ACC112 (cell line): ENCODE data around the gene LPCAT3.

ENCODE experiments used
- H2AFZ ChIP-seq: fragments of 200-600 bp; sonication (generic); one replicate; pipeline ENCODE4 v1.6.0; 2017; ENCODE audit warnings: antibody characterized with exemption, low read length; ENCODE audit not compliant: unreplicated experiment
- H3K27ac ChIP-seq: fragments of 200-600 bp; sonication (generic); 2 replicates; pipeline ENCODE4 v1.5.1; 2014; ENCODE audit warnings: low read depth, mild to moderate bottlenecking, antibody characterized with exemption, low read length, moderate library complexity
- H3K27me3 ChIP-seq: fragments of 200-600 bp; sonication (generic); 2 replicates; pipeline ENCODE4 v1.6.1; 2014; ENCODE audit warnings: mild to moderate bottlenecking, antibody characterized with exemption, low read length, moderate library complexity, mixed read lengths; ENCODE audit not compliant: insufficient read depth
- H3K36me3 ChIP-seq: fragments of 200-600 bp; sonication (generic); 2 replicates; pipeline ENCODE4 v1.6.1; 2016; ENCODE audit warnings: mild to moderate bottlenecking, antibody characterized with exemption, low read length, moderate library complexity, mixed read lengths; ENCODE audit not compliant: insufficient read depth
- H3K4me1 ChIP-seq: fragments of 200-600 bp; sonication (generic); one replicate; pipeline ENCODE4 v1.6.1; 2016; ENCODE audit warnings: low read length, mixed read lengths; ENCODE audit not compliant: insufficient read depth, unreplicated experiment, control insufficient read depth
- H3K4me3 ChIP-seq: fragments of 200-600 bp; sonication (generic); 2 replicates; pipeline ENCODE4 v1.5.1; 2014; ENCODE audit warnings: mild to moderate bottlenecking, low read depth, low read length
- H3K79me2 ChIP-seq: fragments of 200-600 bp; sonication (generic); one replicate; pipeline ENCODE4 v1.6.0; 2016; ENCODE audit warnings: low read length; ENCODE audit not compliant: control insufficient read depth, unreplicated experiment, insufficient read depth

The LPCAT3 gene

DNA sequence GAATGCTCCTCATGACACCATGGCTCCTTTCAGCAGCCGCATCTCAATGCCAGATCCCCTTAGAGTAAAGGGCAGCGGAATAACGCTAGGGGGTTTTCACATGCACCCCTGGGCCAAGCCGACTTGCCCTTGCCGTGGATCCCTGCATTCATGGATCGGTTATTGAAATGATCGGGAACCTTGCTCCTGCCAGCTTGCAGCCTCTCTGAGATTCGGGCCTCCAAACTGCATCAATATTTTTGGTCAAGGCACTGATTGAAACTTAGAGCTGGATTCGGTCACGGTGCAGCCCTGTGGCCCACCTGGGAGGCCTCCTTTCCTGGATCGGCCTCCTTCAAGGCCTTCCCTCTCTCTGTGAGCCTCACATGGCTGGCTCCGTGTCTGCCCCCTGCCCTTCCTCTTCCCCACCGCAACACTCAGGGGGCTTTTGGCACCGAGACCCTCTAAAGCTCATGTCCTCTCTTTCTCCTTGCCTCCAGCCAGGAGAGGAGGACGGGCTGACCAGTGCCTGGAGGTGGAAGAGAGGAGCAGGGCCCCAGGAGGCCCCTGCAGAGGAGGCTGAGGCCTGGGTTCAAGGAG lies 65.3 kb downstream of the LPCAT3 start:
- Histone ChIP-seq H3K4me3 (no peak overlapping the region), H3K4me1 (no peaks in the 10 kb centered on the region)

DNA sequence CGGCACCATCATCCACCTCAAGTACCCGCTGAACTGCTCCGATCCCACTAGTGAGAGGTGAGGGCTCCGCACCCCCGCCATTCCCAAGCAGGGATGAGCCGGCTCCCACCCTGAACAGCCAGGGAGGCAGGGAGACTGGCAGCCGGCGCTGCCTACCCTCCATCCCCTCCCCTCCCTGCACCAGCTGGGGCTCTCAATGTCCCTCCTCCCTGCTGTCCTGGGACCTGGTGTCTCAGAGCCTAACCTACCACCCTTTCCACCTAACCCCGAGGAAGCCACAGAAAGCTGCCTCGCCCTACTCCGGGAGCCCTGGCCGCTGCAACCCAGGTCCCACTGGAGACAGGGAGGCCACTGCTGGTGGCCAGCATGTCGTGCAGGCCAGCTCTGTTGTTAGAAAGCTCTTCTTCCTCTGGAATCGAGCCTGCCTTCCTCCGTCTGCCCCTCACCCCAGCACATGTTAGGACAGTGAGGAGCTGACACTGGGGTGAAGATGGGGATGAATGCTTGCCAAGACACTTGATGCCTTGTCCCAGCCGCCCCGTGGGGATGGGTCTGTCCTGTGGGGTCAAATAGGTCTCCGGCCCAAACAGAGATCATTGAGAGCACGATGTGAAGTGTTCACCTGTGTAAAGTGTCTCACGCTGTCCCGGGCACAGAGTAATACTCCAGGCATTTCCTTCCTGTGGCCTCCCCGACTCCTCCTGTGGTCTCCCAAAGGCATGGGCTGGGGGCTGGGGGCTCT lies 66.0 kb downstream of the LPCAT3 start:
- Histone ChIP-seq H3K79me2 (no peaks in the 10 kb centered on the region), H3K36me3 (no peaks in the 10 kb centered on the region), H3K4me1 (no peaks in the 10 kb centered on the region), H3K27ac (no peak overlapping the region), H2AFZ (no peak overlapping the region), H3K4me3 (no peak overlapping the region), H3K27me3 (no peaks in the 10 kb centered on the region)

More for the DNA sequence above, 65.3 kb downstream of the LPCAT3 start:
- Histone ChIP-seq H3K27me3 (no peaks in the 10 kb centered on the region), H2AFZ (no peak overlapping the region), H3K79me2 (no peaks in the 10 kb centered on the region), H3K36me3 (no peaks in the 10 kb centered on the region), H3K27ac (no peak overlapping the region)

DNA sequence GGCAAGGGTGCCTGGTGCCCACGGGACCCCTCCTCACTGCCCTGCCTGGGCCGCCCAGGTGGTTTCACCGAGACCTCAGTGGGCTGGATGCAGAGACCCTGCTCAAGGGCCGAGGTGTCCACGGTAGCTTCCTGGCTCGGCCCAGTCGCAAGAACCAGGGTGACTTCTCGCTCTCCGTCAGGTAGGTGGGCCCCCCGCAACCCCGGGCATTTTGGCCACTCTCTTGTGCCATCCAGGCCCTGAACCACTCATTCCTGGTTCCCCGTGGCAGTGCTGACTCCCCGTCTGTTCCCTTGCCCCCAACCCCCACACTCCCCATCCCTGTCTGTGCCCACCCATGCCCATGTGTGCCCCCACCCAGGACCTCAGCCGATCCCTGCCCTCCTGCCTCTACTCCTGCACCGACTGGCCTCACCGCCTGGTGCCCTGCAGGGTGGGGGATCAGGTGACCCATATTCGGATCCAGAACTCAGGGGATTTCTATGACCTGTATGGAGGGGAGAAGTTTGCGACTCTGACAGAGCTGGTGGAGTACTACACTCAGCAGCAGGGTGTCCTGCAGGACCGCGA lies 66.6 kb downstream of the LPCAT3 start:
- Histone ChIP-seq H3K4me3 (no peak overlapping the region), H2AFZ (no peak overlapping the region), H3K4me1 (no peaks in the 10 kb centered on the region), H3K79me2 (no peaks in the 10 kb centered on the region), H3K27me3 (no peaks in the 10 kb centered on the region), H3K36me3 (no peaks in the 10 kb centered on the region), H3K27ac (no peak overlapping the region)

DNA sequence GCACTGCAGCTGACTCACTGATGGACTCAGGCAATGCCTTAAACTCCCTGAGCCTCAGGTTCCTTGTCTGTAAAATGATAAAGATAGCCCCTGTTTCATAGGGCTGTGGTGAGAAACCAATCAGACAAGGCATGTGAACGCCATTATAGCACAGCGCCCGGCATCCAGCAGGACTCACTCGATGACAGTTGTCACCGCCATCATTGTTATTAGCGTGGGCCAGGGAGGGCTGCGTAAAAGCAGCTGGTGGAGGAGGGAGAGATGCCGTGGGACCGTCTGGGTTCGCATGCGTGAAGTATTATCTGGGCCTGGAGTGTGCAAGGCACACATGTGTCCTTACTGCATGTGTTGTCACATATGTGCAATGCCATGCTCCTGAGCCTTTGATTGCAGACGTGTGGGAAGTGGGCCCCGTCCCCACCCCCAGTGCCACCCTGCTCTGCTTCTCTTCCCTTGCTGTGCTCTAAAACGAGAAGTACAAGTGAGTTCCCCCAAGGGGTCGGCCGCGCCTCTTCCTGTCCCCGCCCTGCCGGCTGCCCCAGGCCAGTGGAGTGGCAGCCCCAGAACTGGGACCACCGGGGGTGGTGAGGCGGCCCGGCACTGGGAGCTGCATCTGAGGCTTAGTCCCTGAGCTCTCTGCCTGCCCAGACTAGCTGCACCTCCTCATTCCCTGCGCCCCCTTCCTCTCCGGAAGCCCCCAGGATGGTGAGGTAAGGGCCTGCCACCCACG lies 67.3 kb downstream of the LPCAT3 start, which contains the start of gene PTPN6:
TSS of gene PTPN6 (plus strand) at position 546 of the 730 bp plus-strand sequence. CDS start at position 703, 157 bp downstream.
- H2AFZ ChIP-seq: no peak within 1 kb of the TSS
- no peak within 1 kb of the TSS for H3K27ac ChIP-seq
- no peak within 1 kb of the TSS for H3K4me3 ChIP-seq
- peaks cover under 1% of the 10 kb centered on the region for H3K4me1 ChIP-seq
- no peaks in the 10 kb centered on the region for H3K27me3 ChIP-seq
- peaks cover under 1% of the 10 kb centered on the region for H3K79me2 ChIP-seq
- H3K36me3 ChIP-seq: no peaks in the 10 kb centered on the region

DNA sequence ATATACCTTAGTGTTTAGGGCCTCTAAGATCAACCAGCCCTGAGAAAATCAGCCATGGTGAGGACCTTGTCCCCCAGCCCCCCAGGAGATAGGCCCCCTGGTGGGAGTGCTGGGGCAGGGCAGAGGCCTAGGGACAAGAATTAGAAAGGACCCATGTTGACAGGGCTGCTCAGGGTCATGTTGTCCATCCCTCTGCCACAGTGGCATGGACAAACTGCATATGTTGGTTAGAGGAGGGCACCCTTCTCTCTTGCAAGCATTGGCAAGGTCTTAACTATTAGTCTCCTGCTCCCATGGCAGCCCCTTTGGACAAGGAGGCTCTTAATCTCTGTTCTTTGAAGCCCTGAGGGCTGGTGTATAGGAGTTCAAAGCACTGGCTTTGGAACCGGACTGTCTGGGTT lies 67.9 kb downstream of the LPCAT3 start:
- H3K27ac ChIP-seq: no peak overlapping the region
- H3K36me3 ChIP-seq: no peaks in the 10 kb centered on the region
- no peak overlapping the region for H2AFZ ChIP-seq
- peaks cover 5% of the 10 kb centered on the region for H3K4me1 ChIP-seq
- H3K27me3 ChIP-seq: no peaks in the 10 kb centered on the region
- no peak overlapping the region for H3K4me3 ChIP-seq
- H3K79me2 ChIP-seq: peaks cover 3% of the 10 kb centered on the region

DNA sequence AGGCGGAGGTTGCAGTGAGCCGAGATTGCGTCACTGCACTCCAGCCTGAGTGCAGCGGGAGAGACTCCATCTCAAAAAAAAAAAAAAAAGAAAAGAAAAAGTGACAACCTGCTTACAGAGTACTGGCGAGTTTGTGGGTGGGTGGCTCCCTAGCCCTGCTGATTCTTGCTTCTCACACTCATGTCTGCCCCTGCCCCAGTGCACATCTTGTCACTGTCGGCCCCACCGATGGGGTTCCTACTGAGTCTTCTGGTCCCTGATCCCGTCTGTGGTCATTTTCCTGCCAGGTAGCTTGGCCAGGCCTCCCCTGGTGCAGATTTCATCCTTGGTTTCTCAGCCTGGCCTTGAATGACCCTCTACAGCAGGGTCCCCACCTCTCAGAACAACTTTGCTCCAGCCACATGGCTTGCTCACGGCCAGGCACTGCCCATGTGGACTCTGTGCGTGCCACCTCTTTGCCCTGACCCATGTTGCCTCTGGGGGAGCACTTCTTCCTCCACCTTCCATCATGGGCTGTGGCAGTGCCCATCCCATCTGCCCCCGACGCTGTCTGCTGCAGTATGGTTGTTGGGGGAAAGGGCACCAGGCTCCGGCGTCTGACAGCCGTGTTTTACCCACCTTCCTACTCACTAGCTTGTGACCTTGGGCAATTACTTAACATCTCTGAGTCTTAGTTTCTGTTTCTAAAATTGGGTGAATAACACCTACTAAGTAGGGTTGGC lies 69.2 kb downstream of the LPCAT3 start:
- peaks cover 10% of the 10 kb centered on the region for H3K4me1 ChIP-seq

DNA sequence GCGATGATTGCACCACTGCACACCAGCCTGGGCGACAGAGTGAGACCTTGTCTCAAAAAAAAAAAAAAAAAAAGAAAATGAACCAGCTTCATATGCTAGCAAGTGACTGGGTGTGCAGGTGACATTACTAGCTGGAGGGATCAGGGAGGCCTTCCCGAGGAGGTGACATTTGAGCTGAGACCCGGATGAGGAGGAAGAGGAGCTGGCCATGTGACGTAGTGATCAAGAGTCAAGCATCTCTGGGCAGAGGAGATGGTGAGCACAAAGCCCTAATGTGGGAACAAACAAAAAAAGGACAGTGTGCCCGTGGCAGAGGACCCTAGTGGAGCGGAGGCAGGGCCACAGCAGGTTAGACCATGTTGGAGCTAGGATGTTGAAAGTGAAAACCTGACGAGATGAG lies 70.7 kb downstream of the LPCAT3 start:
- H3K4me3 ChIP-seq: no peak overlapping the region
- no peak overlapping the region for H2AFZ ChIP-seq
- H3K4me1 ChIP-seq: peaks cover 15% of the 10 kb centered on the region
- H3K27ac ChIP-seq: no peak overlapping the region
- H3K36me3 ChIP-seq: no peaks in the 10 kb centered on the region
- peaks cover 3% of the 10 kb centered on the region for H3K79me2 ChIP-seq
- H3K27me3 ChIP-seq: no peaks in the 10 kb centered on the region

More for the DNA sequence above, 69.2 kb downstream of the LPCAT3 start:
- Histone ChIP-seq H3K4me3 (no peak overlapping the region), H3K27ac (no peak overlapping the region), H3K79me2 (peaks cover 3% of the 10 kb centered on the region), H2AFZ (peak overlapping the region; percentile 50), H3K27me3 (no peaks in the 10 kb centered on the region), H3K36me3 (no peaks in the 10 kb centered on the region)

DNA sequence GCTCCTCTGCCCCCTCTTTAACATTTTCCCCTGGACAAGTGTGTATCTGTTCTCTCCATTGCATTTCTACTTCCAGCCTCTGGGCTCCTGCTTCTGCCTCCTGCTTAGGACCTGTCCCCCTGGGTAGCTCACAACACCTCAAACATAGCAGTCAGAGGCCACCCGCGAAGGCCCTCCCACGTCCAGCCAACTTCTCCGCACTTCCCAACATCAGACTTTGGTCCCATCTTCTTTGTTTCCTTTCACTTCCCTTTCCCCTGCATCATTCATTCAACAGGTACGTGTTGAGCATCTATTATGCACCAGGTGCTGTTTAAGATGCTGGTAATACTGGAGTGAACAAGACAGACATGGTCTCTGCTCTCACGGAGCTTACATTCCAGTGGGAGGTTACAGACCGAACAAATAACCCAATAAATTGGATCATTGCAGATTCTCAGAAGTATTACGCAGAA lies 71.3 kb downstream of the LPCAT3 start:
- H3K79me2 ChIP-seq: peaks cover 3% of the 10 kb centered on the region
- H3K27me3 ChIP-seq: no peaks in the 10 kb centered on the region
- no peak overlapping the region for H3K4me3 ChIP-seq
- no peak overlapping the region for H3K27ac ChIP-seq
- peaks cover 15% of the 10 kb centered on the region for H3K4me1 ChIP-seq
- H3K36me3 ChIP-seq: no peaks in the 10 kb centered on the region
- H2AFZ ChIP-seq: no peak overlapping the region

DNA sequence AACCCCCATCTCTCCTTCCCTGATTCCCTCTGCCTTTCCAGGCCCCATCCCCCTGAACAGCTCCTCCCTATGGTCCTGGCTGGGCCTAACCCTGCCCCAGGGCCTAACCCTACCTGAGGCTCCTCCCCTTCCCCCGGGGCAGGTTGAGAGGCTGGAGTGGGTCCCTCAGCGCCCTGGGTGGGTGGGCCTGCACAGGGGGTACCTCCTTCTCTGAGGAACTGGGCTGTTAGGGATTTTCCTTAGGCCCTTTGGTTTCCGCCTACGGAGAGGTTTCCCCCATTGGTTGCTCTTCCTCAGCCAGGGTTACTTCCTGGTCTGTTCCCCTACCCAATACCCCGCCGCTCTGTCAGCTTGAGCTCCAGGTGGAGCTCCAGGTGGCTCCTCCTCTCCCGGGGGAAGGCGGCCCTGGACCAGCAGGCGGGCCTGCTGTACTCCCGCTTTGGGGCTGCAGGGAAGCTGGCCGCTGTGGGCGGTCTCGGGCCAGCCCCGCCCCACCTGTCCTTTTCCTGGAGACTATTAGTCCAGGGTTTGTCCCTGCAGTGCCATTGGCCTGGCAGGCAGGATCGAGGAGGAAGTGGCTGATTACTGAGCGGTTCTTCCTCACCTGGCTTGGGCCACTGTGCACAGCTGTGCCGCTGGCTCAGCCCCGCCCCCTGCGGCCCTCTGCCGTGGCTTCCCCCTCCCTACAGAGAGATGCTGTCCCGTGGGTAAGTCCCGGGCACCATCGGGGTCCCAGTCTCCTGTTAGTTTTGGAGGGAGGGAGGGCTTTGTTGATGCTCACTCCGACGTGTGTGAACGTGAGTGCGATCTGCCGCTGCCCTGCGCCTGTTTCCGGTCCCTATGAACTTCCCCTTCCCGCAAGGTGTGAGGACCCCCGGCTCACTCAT lies 72.0 kb downstream of the LPCAT3 start:
- peaks cover 15% of the 10 kb centered on the region for H3K4me1 ChIP-seq
- H3K27me3 ChIP-seq: no peaks in the 10 kb centered on the region
- H3K79me2 ChIP-seq: peaks cover 3% of the 10 kb centered on the region
- no peak overlapping the region for H2AFZ ChIP-seq
- H3K36me3 ChIP-seq: no peaks in the 10 kb centered on the region
- H3K4me3 ChIP-seq: no peak overlapping the region
- no peak overlapping the region for H3K27ac ChIP-seq
